ENCODE results near the gene KRT3.

The KRT3 gene

GRCh38 chr12:52821826-52822660 is 26.1 kb upstream of the KRT3 start:
- Mint-ChIP-seq H3K27me3 (no peaks in the 10 kb centered on the region), H3K4me3 (no peak overlapping the region), H3K4me1 (peaks cover 10% of the 10 kb centered on the region), H3K36me3 (ENCODE audit: low read depth) (no peaks in the 10 kb centered on the region), H3K9me3 (no peaks in the 10 kb centered on the region), H3K27ac (no peak overlapping the region)
- ATAC-seq (no peak), DNase-seq (no peak)

- Mint-ChIP-seq H3K27me3 (no peaks in the 10 kb centered on the region), H3K4me3 (no peak overlapping the region), H3K4me1 (peaks cover 10% of the 10 kb centered on the region), H3K36me3 (ENCODE audit: low read depth) (no peaks in the 10 kb centered on the region), H3K27ac (no peak overlapping the region), H3K9me3 (no peaks in the 10 kb centered on the region)
- ATAC-seq, result no peak
- DNase-seq, result no peak
Observed at GRCh38 chr12:52821071-52821730, 25.3 kb upstream of the KRT3 start.

GRCh38 chr12:52820521-52820920 is 24.6 kb upstream of the KRT3 start:
- DNase-seq (no peak), ATAC-seq (no peak)
- H3K9me3 Mint-ChIP-seq, result no peaks in the 10 kb centered on the region
- no peaks in the 10 kb centered on the region for H3K27me3 Mint-ChIP-seq
- H3K4me3 Mint-ChIP-seq, result no peak overlapping the region
- H3K4me1 Mint-ChIP-seq, result peaks cover 10% of the 10 kb centered on the region
- H3K27ac Mint-ChIP-seq, result no peak overlapping the region
- H3K36me3 Mint-ChIP-seq (ENCODE audit: low read depth), result no peaks in the 10 kb centered on the region

GRCh38 chr12:52819731-52820510 is 24.0 kb upstream of the KRT3 start:
- peaks cover 10% of the 10 kb centered on the region for H3K4me1 Mint-ChIP-seq
- no peaks in the 10 kb centered on the region for H3K27me3 Mint-ChIP-seq
- no peak overlapping the region for H3K27ac Mint-ChIP-seq
- H3K36me3 Mint-ChIP-seq (ENCODE audit: low read depth), result no peaks in the 10 kb centered on the region
- no peaks in the 10 kb centered on the region for H3K9me3 Mint-ChIP-seq
- no peak for ATAC-seq
- no peak for DNase-seq
- no peak overlapping the region for H3K4me3 Mint-ChIP-seq

GRCh38 chr12:52818887-52819420 is 23.0 kb upstream of the KRT3 start:
- H3K4me1 Mint-ChIP-seq, result peaks cover 10% of the 10 kb centered on the region
- no peaks in the 10 kb centered on the region for H3K27me3 Mint-ChIP-seq
- no peak for DNase-seq
- no peak overlapping the region for H3K4me3 Mint-ChIP-seq
- H3K9me3 Mint-ChIP-seq, result no peaks in the 10 kb centered on the region
- ATAC-seq, result no peak
- H3K27ac Mint-ChIP-seq, result no peak overlapping the region
- no peaks in the 10 kb centered on the region for H3K36me3 Mint-ChIP-seq (ENCODE audit: low read depth)

- H3K4me1 Mint-ChIP-seq, result peaks cover 10% of the 10 kb centered on the region
- no peak overlapping the region for H3K4me3 Mint-ChIP-seq
- no peak for DNase-seq
- no peak overlapping the region for H3K27ac Mint-ChIP-seq
- no peaks in the 10 kb centered on the region for H3K27me3 Mint-ChIP-seq
- H3K36me3 Mint-ChIP-seq (ENCODE audit: low read depth), result no peaks in the 10 kb centered on the region
- H3K9me3 Mint-ChIP-seq, result no peaks in the 10 kb centered on the region
- no peak for ATAC-seq
Observed at GRCh38 chr12:52818388-52818787, 22.5 kb upstream of the KRT3 start.

- Mint-ChIP-seq H3K4me1 (peaks cover 10% of the 10 kb centered on the region), H3K27ac (no peak overlapping the region), H3K36me3 (ENCODE audit: low read depth) (no peaks in the 10 kb centered on the region), H3K27me3 (no peaks in the 10 kb centered on the region), H3K4me3 (no peak overlapping the region), H3K9me3 (no peaks in the 10 kb centered on the region)
- DNase-seq, result no peak
- no peak for ATAC-seq
Observed at GRCh38 chr12:52817699-52818238, 21.9 kb upstream of the KRT3 start.

- peaks cover 10% of the 10 kb centered on the region for H3K4me1 Mint-ChIP-seq
- no peak for DNase-seq
- no peaks in the 10 kb centered on the region for H3K36me3 Mint-ChIP-seq (ENCODE audit: low read depth)
- no peaks in the 10 kb centered on the region for H3K9me3 Mint-ChIP-seq
- H3K27me3 Mint-ChIP-seq, result no peaks in the 10 kb centered on the region
- ATAC-seq, result no peak
- no peak overlapping the region for H3K4me3 Mint-ChIP-seq
- H3K27ac Mint-ChIP-seq, result no peak overlapping the region
Observed at GRCh38 chr12:52817003-52817698, 21.2 kb upstream of the KRT3 start.

- peaks cover 10% of the 10 kb centered on the region for H3K4me1 Mint-ChIP-seq
- no peaks in the 10 kb centered on the region for H3K36me3 Mint-ChIP-seq (ENCODE audit: low read depth)
- no peaks in the 10 kb centered on the region for H3K9me3 Mint-ChIP-seq
- ATAC-seq, result no peak
- H3K27ac Mint-ChIP-seq, result no peak overlapping the region
- no peak for DNase-seq
- H3K27me3 Mint-ChIP-seq, result no peaks in the 10 kb centered on the region
- no peak overlapping the region for H3K4me3 Mint-ChIP-seq
Observed at GRCh38 chr12:52815676-52816588, 20.0 kb upstream of the KRT3 start.

- Mint-ChIP-seq H3K27ac (no peak overlapping the region), H3K27me3 (no peaks in the 10 kb centered on the region), H3K4me1 (peaks cover 10% of the 10 kb centered on the region), H3K36me3 (ENCODE audit: low read depth) (no peaks in the 10 kb centered on the region), H3K9me3 (no peaks in the 10 kb centered on the region), H3K4me3 (no peak overlapping the region)
- DNase-seq (no peak), ATAC-seq (no peak)
Observed at GRCh38 chr12:52815161-52815560, 19.2 kb upstream of the KRT3 start.

GRCh38 chr12:52814710-52815155 is 18.8 kb upstream of the KRT3 start:
- DNase-seq, result no peak
- Mint-ChIP-seq H3K27me3 (no peaks in the 10 kb centered on the region), H3K36me3 (ENCODE audit: low read depth) (no peaks in the 10 kb centered on the region), H3K9me3 (no peaks in the 10 kb centered on the region), H3K4me3 (no peak overlapping the region), H3K27ac (no peak overlapping the region), H3K4me1 (peaks cover 10% of the 10 kb centered on the region)
- ATAC-seq, result no peak

- no peak within 1 kb of the TSS for H3K27ac Mint-ChIP-seq
- DNase-seq, result no peak
- H3K9me3 Mint-ChIP-seq, result no peaks in the 10 kb centered on the region
- no peak for ATAC-seq
- no peak within 1 kb of the TSS for H3K4me3 Mint-ChIP-seq
- peaks cover 10% of the 10 kb centered on the region for H3K4me1 Mint-ChIP-seq
- no peaks in the 10 kb centered on the region for H3K36me3 Mint-ChIP-seq (ENCODE audit: low read depth)
- H3K27me3 Mint-ChIP-seq, result no peaks in the 10 kb centered on the region
Observed at GRCh38 chr12:52813885-52814709, 18.2 kb upstream of the KRT3 start, which contains the start of gene KRT4. Gene KRT4, minus strand, starts transcription at chr12:52814116. Its CDS starts 58 bp downstream, at chr12:52814058.

Measured in activated naive CD8-positive, alpha-beta T cell treated with anti-CD3 and anti-CD28 coated beads, Interleukin-2, amount 50 U/mL, for 24 hours (primary cell).